ENCODE results near the gene PATJ. TPM values are rescaled to one million over a fixed set of nuclear protein-coding genes. Genes with fewer than 3 reads are reported as not detected.

The PATJ gene
- total RNA-seq, 1 experiment from 2014 or later, result 48.8 TPM

DNA sequence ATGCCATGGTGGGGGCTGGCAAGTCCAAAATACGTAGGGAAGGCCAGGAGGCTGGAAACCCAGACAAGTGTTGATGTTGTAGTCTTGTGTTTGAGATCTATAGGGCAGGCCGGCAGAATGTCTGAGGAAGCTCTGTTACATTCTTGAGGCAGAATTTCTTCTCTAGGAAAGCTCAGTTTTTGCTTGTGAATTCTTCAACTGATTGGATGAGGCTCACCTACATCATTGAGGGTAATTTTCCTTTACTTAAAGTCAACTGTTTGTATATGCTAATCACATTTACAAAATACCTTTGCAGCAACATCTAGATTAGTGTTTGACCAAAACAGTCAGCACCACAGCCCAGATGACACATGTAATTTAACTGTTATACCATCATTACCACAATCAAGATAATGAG is 37.0 kb downstream of the PATJ start:
- no peaks in the 10 kb centered on the region for H3K79me2 ChIP-seq (ENCODE audit: insufficient read depth, low read length)
- no peak for TF ChIP-seq EZH2phosphoT487 (IDR thresholded peaks at IDR 0.05; ENCODE audit: borderline replicate concordance)
- TF ChIP-seq RAD21 (IDR thresholded peaks at IDR 0.05; ENCODE audit: low read depth), result no peak
- TF ChIP-seq FOSL1 (IDR thresholded peaks at IDR 0.05; ENCODE audit: low read depth), result no peak
- TF ChIP-seq, protein P1, sequence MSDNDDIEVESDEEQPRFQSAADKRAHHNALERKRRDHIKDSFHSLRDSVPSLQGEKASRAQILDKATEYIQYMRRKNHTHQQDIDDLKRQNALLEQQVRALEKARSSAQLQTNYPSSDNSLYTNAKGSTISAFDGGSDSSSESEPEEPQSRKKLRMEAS (IDR thresholded peaks at IDR 0.05), result no peak
- no peak for TF ChIP-seq ELF1 (IDR thresholded peaks at IDR 0.05; ENCODE audit: borderline replicate concordance, low read depth)
- no peak for TF ChIP-seq ZFX (IDR thresholded peaks at IDR 0.05)
- TF ChIP-seq, protein P2, sequence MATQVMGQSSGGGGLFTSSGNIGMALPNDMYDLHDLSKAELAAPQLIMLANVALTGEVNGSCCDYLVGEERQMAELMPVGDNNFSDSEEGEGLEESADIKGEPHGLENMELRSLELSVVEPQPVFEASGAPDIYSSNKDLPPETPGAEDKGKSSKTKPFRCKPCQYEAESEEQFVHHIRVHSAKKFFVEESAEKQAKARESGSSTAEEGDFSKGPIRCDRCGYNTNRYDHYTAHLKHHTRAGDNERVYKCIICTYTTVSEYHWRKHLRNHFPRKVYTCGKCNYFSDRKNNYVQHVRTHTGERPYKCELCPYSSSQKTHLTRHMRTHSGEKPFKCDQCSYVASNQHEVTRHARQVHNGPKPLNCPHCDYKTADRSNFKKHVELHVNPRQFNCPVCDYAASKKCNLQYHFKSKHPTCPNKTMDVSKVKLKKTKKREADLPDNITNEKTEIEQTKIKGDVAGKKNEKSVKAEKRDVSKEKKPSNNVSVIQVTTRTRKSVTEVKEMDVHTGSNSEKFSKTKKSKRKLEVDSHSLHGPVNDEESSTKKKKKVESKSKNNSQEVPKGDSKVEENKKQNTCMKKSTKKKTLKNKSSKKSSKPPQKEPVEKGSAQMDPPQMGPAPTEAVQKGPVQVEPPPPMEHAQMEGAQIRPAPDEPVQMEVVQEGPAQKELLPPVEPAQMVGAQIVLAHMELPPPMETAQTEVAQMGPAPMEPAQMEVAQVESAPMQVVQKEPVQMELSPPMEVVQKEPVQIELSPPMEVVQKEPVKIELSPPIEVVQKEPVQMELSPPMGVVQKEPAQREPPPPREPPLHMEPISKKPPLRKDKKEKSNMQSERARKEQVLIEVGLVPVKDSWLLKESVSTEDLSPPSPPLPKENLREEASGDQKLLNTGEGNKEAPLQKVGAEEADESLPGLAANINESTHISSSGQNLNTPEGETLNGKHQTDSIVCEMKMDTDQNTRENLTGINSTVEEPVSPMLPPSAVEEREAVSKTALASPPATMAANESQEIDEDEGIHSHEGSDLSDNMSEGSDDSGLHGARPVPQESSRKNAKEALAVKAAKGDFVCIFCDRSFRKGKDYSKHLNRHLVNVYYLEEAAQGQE (IDR thresholded peaks at IDR 0.05; ENCODE audit: low read depth), result no peak
- TF ChIP-seq POLR2AphosphoS5 (IDR thresholded peaks at IDR 0.05; ENCODE audit: low read depth, low read length), result no peak
- no peak for TF ChIP-seq ZNF274 (IDR thresholded peaks at IDR 0.05; ENCODE audit: low read depth, low read length)
- TF ChIP-seq, protein P3, sequence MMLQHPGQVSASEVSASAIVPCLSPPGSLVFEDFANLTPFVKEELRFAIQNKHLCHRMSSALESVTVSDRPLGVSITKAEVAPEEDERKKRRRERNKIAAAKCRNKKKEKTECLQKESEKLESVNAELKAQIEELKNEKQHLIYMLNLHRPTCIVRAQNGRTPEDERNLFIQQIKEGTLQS (IDR thresholded peaks at IDR 0.05), result no peak
- TF ChIP-seq, protein P4, sequence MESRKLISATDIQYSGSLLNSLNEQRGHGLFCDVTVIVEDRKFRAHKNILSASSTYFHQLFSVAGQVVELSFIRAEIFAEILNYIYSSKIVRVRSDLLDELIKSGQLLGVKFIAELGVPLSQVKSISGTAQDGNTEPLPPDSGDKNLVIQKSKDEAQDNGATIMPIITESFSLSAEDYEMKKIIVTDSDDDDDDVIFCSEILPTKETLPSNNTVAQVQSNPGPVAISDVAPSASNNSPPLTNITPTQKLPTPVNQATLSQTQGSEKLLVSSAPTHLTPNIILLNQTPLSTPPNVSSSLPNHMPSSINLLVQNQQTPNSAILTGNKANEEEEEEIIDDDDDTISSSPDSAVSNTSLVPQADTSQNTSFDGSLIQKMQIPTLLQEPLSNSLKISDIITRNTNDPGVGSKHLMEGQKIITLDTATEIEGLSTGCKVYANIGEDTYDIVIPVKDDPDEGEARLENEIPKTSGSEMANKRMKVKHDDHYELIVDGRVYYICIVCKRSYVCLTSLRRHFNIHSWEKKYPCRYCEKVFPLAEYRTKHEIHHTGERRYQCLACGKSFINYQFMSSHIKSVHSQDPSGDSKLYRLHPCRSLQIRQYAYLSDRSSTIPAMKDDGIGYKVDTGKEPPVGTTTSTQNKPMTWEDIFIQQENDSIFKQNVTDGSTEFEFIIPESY (IDR thresholded peaks at IDR 0.05; ENCODE audit: extremely low read depth, insufficient replicate concordance, low read length), result no peak
- TF ChIP-seq JUND (IDR thresholded peaks at IDR 0.05), result no peak
- no peak for TF ChIP-seq EZH2 (IDR thresholded peaks at IDR 0.05)
- TF ChIP-seq YY1 (IDR thresholded peaks at IDR 0.05; ENCODE audit: extremely low read depth, insufficient replicate concordance, low read depth, low read length), result no peak
- no peak for TF ChIP-seq SP1 (IDR thresholded peaks at IDR 0.05; ENCODE audit: low read depth)
- CTCF ChIA-PET, result no interaction called here

More for the DNA sequence above, 37.0 kb downstream of the PATJ start:
- H3K36me3 ChIP-seq (ENCODE audit: control insufficient read depth in 1 of 2, insufficient read depth in 2 of 2, low read length in 2 of 2), result no peaks in the 10 kb centered on the region; a peak in 1 of 4 replicates
- RAD21 ChIA-PET (ENCODE audit: low non-redundant PET in 1 of 2, low total read pairs in 2 of 2, uncharacterized antibody in 2 of 2, unreplicated experiment in 2 of 2), result no interaction called here
- no peaks in the 10 kb centered on the region for H4K20me1 ChIP-seq (ENCODE audit: insufficient read depth)
- H2AFZ ChIP-seq (ENCODE audit: low read depth, low read length, poor library complexity, severe bottlenecking), result no peak overlapping the region
- no peak overlapping the region for H3K4me3 ChIP-seq (replicated peaks in 1 of 2; ENCODE audit: low read depth in 1 of 2, low read length in 2 of 2)
- H3K9me2 ChIP-seq (ENCODE audit: insufficient read depth), result no peaks in the 10 kb centered on the region
- ATAC-seq, result no peak
- intact Hi-C loops (cut with micrococcal nuclease), result no loop called here
- no peak overlapping the region for H3K9ac ChIP-seq (ENCODE audit: low read length)
- H3K27ac ChIP-seq (ENCODE audit: low read depth, low read length), result no peak overlapping the region
- H3K9me3 ChIP-seq (ENCODE audit: control insufficient read depth in 1 of 2, insufficient read depth in 1 of 2, low read depth in 1 of 2, low read length in 2 of 2), result no peaks in the 10 kb centered on the region
- peaks cover 5 to 7% of the 10 kb centered on the region in 2 experiments; a peak in 2 of 4 replicates for H3K4me1 ChIP-seq (ENCODE audit: control insufficient read depth in 1 of 2, insufficient read depth in 2 of 2, low read length in 2 of 2)
- H3K4me2 ChIP-seq (ENCODE audit: low read length), result no peak overlapping the region
- BruUV-seq (replicated peaks), result no TSS peak
- no peaks in the 10 kb centered on the region for H3K27me3 ChIP-seq (ENCODE audit: insufficient read depth, low read length)
- POLR2A ChIA-PET, result no interaction called here
- no peak for DNase-seq (ENCODE audit: low read depth, low spot score)
